Neural cell (in vitro differentiated cells): ENCODE data around the gene GPC1. TPM values are rescaled to one million over a fixed set of nuclear protein-coding genes. Genes with fewer than 3 reads are reported as not detected.
"Not testable (repeated sequence)": the region's sequence is repeated elsewhere in the genome, so short reads cannot be mapped to it uniquely, and the experiment has no call there.

Source experiments
- H2AFZ ChIP-seq: fragments of 200-600, 300-800 bp; sonication (generic), shearing (Covaris generic); 2 replicates; pipeline ENCODE4 v1.6.0; 2014; ENCODE audit warnings: low read depth, mild to moderate bottlenecking, antibody characterized with exemption, low read length, moderate library complexity
- H3F3A ChIP-seq: fragments of 200-600 bp; shearing (Covaris generic); 2 replicates; pipeline ENCODE4 v1.6.1; 2016; ENCODE audit warnings: mild to moderate bottlenecking, moderate library complexity, mixed read lengths, antibody characterized with exemption, low read length; ENCODE audit not compliant: insufficient read depth, poor library complexity, severe bottlenecking
- H3K27ac ChIP-seq: fragments of 200-600, 300-800 bp; sonication (generic), shearing (Covaris generic); 2 replicates; pipeline ENCODE4 v1.5.1; 2014; ENCODE audit warnings: mild to moderate bottlenecking, low read length, moderate library complexity
- H3K27me3 ChIP-seq: fragments of 300-800, 200-600 bp; sonication (generic), shearing (Covaris generic); 2 replicates; pipeline ENCODE4 v1.6.0; 2014; ENCODE audit warnings: mild to moderate bottlenecking, low read depth, low read length, moderate library complexity; ENCODE audit not compliant: insufficient read depth
- H3K36me3 ChIP-seq: fragments of 300-800, 200-600 bp; sonication (generic), shearing (Covaris generic); 2 replicates; pipeline ENCODE4 v1.5.1; 2014; ENCODE audit warnings: mild to moderate bottlenecking, antibody characterized with exemption, low read length, moderate library complexity; ENCODE audit not compliant: insufficient read depth
- H3K4me2 ChIP-seq: fragments of 300-800, 200-600 bp; sonication (generic), shearing (Covaris generic); 2 replicates; pipeline ENCODE4 v1.6.0; 2014; ENCODE audit warnings: mild to moderate bottlenecking, low read length
- H3K4me3 ChIP-seq: fragments of 300-800, 200-600 bp; sonication (generic), shearing (Covaris generic); 2 replicates; pipeline ENCODE4 v1.5.1; 2014; ENCODE audit warnings: mild to moderate bottlenecking, low read length, moderate library complexity
- H3K79me2 ChIP-seq: fragments of 200-600 bp; shearing (Covaris generic); replicated peaks from 2 replicates; pipeline ENCODE4 v1.6.0; 2014; ENCODE audit warnings: mild to moderate bottlenecking, low read length, moderate library complexity; ENCODE audit not compliant: insufficient read depth
- H3K9ac ChIP-seq: fragments of 300-800, 200-600 bp; sonication (generic), shearing (Covaris generic); 2 replicates; pipeline ENCODE4 v1.6.1; 2016; ENCODE audit warnings: mild to moderate bottlenecking, low read length, mixed read lengths
- H3K9me2 ChIP-seq: fragments of 200-600 bp; shearing (Covaris generic); 2 replicates; pipeline ENCODE4 v1.6.1; 2016; ENCODE audit warnings: mild to moderate bottlenecking, low read length, mixed read lengths; ENCODE audit not compliant: insufficient read depth
- H3K9me3 ChIP-seq: fragments of 200-600, 300-800 bp; sonication (generic), shearing (Covaris generic); 2 replicates; pipeline ENCODE4 v1.6.1; 2016; ENCODE audit warnings: mild to moderate bottlenecking, mixed run types, low read length, moderate library complexity, mixed read lengths
- H4K20me1 ChIP-seq: fragments of 200-600 bp; shearing (Covaris generic); 2 replicates; pipeline ENCODE4 v1.6.1; 2016; ENCODE audit warnings: mild to moderate bottlenecking, mixed run types; ENCODE audit not compliant: insufficient read depth
- CTCF ChIP-seq: fragments of 450-650 bp; IDR thresholded peaks from 2 replicates; pipeline ENCODE4 v1.5.1; 2014; ENCODE audit warnings: antibody characterized with exemption, mild to moderate bottlenecking, moderate library complexity; ENCODE audit not compliant: poor library complexity, severe bottlenecking
- EP300 ChIP-seq: fragments of 450-650 bp; conservative IDR thresholded peaks from 2 replicates; pipeline ENCODE4 v1.6.1; 2014; ENCODE audit warnings: antibody characterized with exemption, mild to moderate bottlenecking, moderate library complexity; ENCODE audit not compliant: poor library complexity, severe bottlenecking
- EZH2 ChIP-seq: fragments of 200-600, 300-800 bp; shearing (Covaris generic), sonication (generic); IDR thresholded peaks from 2 replicates; pipeline ENCODE4 v1.6.1; 2014; ENCODE audit warnings: antibody characterized with exemption, low read length, borderline replicate concordance, mild to moderate bottlenecking; ENCODE audit not compliant: insufficient read depth, poor library complexity, severe bottlenecking
- MXI1 ChIP-seq: fragments of 450-650 bp; conservative IDR thresholded peaks from 2 replicates; pipeline ENCODE4 v1.6.1; 2014; ENCODE audit warnings: antibody characterized with exemption, mild to moderate bottlenecking; ENCODE audit not compliant: poor library complexity, severe bottlenecking
- POLR2AphosphoS5 ChIP-seq: IDR thresholded peaks from 2 replicates; pipeline ENCODE4 v1.6.1; 2012
- RAD21 ChIP-seq: fragments of 450-650 bp; conservative IDR thresholded peaks from 2 replicates; pipeline ENCODE4 v1.6.1; 2014; ENCODE audit warnings: antibody characterized with exemption, mild to moderate bottlenecking, moderate library complexity
- REST ChIP-seq: IDR thresholded peaks from 2 replicates; pipeline ENCODE4 v1.6.1; 2012; ENCODE audit warnings: borderline replicate concordance
- SMC3 ChIP-seq: fragments of 450-650 bp; conservative IDR thresholded peaks from 2 replicates; pipeline ENCODE4 v1.6.1; 2014; ENCODE audit warnings: antibody characterized with exemption, mild to moderate bottlenecking, moderate library complexity; ENCODE audit not compliant: poor library complexity
- TAF1 ChIP-seq: IDR thresholded peaks from 2 replicates; pipeline ENCODE4 v1.6.1; 2012; ENCODE audit warnings: low read depth
- polyA plus RNA-seq: library from polyadenylated mRNA; depleted of rRNA; stranded (reverse); fragments of >200 nt; gene quantifications from 2 replicates; pipeline ENCODE4 v1.2.3, GENCODE V29; 2014

The GPC1 gene
- polyA plus RNA-seq, 1 donor from 2014 or later: 74.0 TPM

DNA sequence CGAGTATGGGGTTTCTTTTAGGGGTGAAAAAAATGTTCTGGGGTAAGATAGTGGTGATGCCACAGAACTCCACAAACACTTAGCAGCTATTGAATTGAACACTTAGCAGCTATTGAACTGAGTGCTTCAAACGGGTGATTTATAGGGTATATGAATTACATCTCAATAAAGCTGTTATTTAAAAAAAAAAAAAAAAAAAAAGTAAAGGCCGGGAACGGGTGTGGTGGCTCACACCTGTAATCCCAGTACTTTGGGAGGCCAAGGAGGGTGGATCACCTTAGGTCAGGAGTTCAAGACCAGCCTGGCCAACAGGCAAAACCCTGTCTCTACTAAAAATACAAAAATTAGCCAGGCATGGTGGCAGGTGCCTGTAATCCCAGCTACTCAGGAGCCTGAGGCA lies 48.7 kb upstream of the GPC1 start:
- H3K9ac ChIP-seq, H3K9me2 ChIP-seq, H2AFZ ChIP-seq, H3K9me3 ChIP-seq, H3K4me2 ChIP-seq, H3K79me2 ChIP-seq, H4K20me1 ChIP-seq, H3F3A ChIP-seq, H3K36me3 ChIP-seq, H3K27ac ChIP-seq, H3K4me3 ChIP-seq, H3K27me3 ChIP-seq: not testable (repeated sequence)

DNA sequence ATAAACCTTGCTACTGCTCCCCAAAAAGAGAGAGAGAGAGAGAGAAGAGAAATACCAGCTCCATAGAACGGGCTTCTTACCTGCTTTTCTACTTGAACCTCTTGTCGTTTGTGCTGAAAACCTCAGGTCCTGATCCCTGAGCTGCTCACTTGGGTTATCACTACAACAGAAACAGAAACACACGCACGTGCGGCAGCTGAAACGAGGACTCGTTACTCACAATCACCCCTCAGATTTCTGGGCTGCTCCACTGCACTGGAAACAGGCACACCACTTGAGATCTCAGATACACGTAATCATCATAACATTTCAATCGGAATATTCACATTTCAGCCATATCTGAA lies 48.2 kb upstream of the GPC1 start:
- H3K27me3 ChIP-seq: no peaks in the 10 kb centered on the region
- no peak overlapping the region for H3K4me2 ChIP-seq
- no peak overlapping the region for H3K27ac ChIP-seq
- H3K36me3 ChIP-seq: no peaks in the 10 kb centered on the region
- no peak for TF ChIP-seq CTCF
- no peak for TF ChIP-seq EP300
- no peak for TF ChIP-seq POLR2AphosphoS5
- no peak for TF ChIP-seq EZH2
- TF ChIP-seq REST: no peak
- H2AFZ ChIP-seq: no peak overlapping the region
- H3K4me3 ChIP-seq: no peak overlapping the region
- no peaks in the 10 kb centered on the region for H3K9me2 ChIP-seq
- no peaks in the 10 kb centered on the region for H3K9me3 ChIP-seq
- no peak overlapping the region for H3K9ac ChIP-seq
- no peaks in the 10 kb centered on the region for H4K20me1 ChIP-seq
- H3F3A ChIP-seq: no peaks in the 10 kb centered on the region
- H3K79me2 ChIP-seq: no peaks in the 10 kb centered on the region

DNA sequence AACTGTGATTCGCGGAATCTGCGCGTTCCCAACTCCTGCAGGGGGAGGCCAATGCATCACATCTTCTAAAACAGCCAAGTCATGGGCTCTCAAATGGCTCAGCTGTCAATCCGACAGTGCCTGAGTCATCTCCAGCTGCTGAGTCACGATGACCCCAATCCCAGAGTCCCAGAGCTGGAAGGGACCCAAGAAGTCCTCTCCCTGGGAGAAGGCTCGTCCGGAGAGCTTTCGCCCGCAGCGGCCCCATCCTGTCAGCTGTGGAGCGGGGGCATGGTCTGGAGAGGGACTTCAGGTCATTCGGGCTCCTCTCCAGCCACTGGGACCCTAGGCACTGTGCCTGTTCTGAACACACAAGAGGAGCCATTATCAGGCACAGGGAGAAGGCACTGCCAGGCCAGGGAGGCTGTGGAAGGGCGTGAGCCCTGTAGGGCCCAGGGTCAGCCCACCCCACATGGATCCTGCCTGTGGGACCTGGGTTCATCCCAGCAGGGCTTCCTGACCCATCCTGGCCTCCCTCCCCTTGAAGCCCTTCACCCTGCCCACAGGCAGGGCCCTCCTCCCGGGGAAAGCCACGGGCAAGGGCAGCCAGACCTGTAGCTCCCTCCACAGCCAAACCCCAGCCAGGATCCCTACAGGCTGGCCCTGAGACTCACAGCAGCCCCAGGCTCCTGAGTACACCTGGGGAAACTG lies 47.6 kb upstream of the GPC1 start:
- no peaks in the 10 kb centered on the region for H3K36me3 ChIP-seq
- no peaks in the 10 kb centered on the region for H4K20me1 ChIP-seq
- no peaks in the 10 kb centered on the region for H3K9me3 ChIP-seq
- H3K27ac ChIP-seq: no peak overlapping the region
- H2AFZ ChIP-seq: no peak overlapping the region
- no peak overlapping the region for H3K4me3 ChIP-seq
- no peaks in the 10 kb centered on the region for H3F3A ChIP-seq
- no peak overlapping the region for H3K9ac ChIP-seq
- no peak overlapping the region for H3K4me2 ChIP-seq
- no peaks in the 10 kb centered on the region for H3K27me3 ChIP-seq
- TF ChIP-seq SMC3 (no peak), CTCF (no peak), POLR2AphosphoS5 (no peak), EP300 (no peak), EZH2 (no peak), TAF1 (no peak), MXI1 (no peak), REST (no peak), RAD21 (no peak)
- no peaks in the 10 kb centered on the region for H3K79me2 ChIP-seq
- no peaks in the 10 kb centered on the region for H3K9me2 ChIP-seq
